ACHN (cell line): ENCODE data around the gene CFAP68.
"Not testable (repeated sequence)": the region's sequence is repeated elsewhere in the genome, so short reads cannot be mapped to it uniquely, and the experiment has no call there.

ENCODE experiments used
- DNase-seq: peaks from one replicate; pipeline ENCODE4 v3.0.0-alpha.2; 2015
- in situ Hi-C: cut with HindIII; loops from 2 replicates; pipeline ENCODE4 v1.10.0; 2017; ENCODE audit warnings: low sequenced_read_pairs, low pct_ligation_motif_present, low pct_unique_long_range_greater_than_20kb

CFAP68 gene

GRCh38 chr11:111912535-111912934 lies 33.2 kb downstream of the CFAP68 start, which contains the start of gene HSPB2:
HSPB2 (plus strand) TSS chr11:111912734; CDS start chr11:111912830, 96 bp downstream.
- no peak for DNase-seq
- in situ Hi-C loops = no loop called here

- DNase-seq = no peak
- in situ Hi-C loops = no loop called here
Measured at GRCh38 chr11:111913031-111913861, 33.9 kb downstream of the CFAP68 start.

GRCh38 chr11:111913997-111914396 lies 34.7 kb downstream of the CFAP68 start:
- in situ Hi-C loops = no loop called here
- DNase-seq = peak; percentile 49

GRCh38 chr11:111916768-111917167 lies 37.4 kb downstream of the CFAP68 start:
- in situ Hi-C loops = no loop called here
- DNase-seq = no peak

GRCh38 chr11:111917312-111917711 lies 38.0 kb downstream of the CFAP68 start:
- in situ Hi-C loops = no loop called here
- DNase-seq = no peak

- DNase-seq = no peak
- in situ Hi-C loops = no loop called here
Measured at GRCh38 chr11:111917788-111918187, 38.4 kb downstream of the CFAP68 start.

- DNase-seq = peak; percentile 65
- in situ Hi-C loops = no loop called here
Measured at GRCh38 chr11:111918390-111919256, 39.3 kb downstream of the CFAP68 start, which contains the start of gene C11orf52. C11orf52 (plus strand) TSS chr11:111918913; CDS start chr11:111918973, 60 bp downstream.

- in situ Hi-C loops = no loop called here
- DNase-seq = no peak
Measured at GRCh38 chr11:111920908-111921307, 41.6 kb downstream of the CFAP68 start.

- in situ Hi-C loops = no loop called here
- DNase-seq = no peak
Measured at GRCh38 chr11:111921541-111922230, 42.3 kb downstream of the CFAP68 start.

GRCh38 chr11:111922803-111923202 lies 43.5 kb downstream of the CFAP68 start:
- in situ Hi-C loops = no loop called here
- no peak for DNase-seq

GRCh38 chr11:111923351-111923788 lies 44.0 kb downstream of the CFAP68 start:
- no peak for DNase-seq

GRCh38 chr11:111923951-111924350 lies 44.6 kb downstream of the CFAP68 start:
- DNase-seq = no peak
- in situ Hi-C loops = no loop called here

More at GRCh38 chr11:111923351-111923788, 44.0 kb downstream of the CFAP68 start:
- in situ Hi-C loops = no loop called here

- in situ Hi-C loops = no loop called here
- DNase-seq = no peak
Measured at GRCh38 chr11:111925953-111926352, 46.6 kb downstream of the CFAP68 start.

GRCh38 chr11:111926505-111927391 lies 47.4 kb downstream of the CFAP68 start:
- in situ Hi-C loops = no loop called here
- DNase-seq = peak; percentile 93

- in situ Hi-C loops = no loop called here
- DNase-seq = no peak
Measured at GRCh38 chr11:111930472-111930871, 51.1 kb downstream of the CFAP68 start.

- in situ Hi-C loops = no loop called here
- DNase-seq = no peak
Measured at GRCh38 chr11:111932611-111932950, 53.2 kb downstream of the CFAP68 start.

GRCh38 chr11:111933176-111933575 lies 53.8 kb downstream of the CFAP68 start:
- DNase-seq, in situ Hi-C loops: not testable (repeated sequence)

GRCh38 chr11:111933872-111934271 lies 54.5 kb downstream of the CFAP68 start:
- DNase-seq = no peak
- in situ Hi-C loops = no loop called here
